ENCODE data around the gene DEDD.

DNA sequence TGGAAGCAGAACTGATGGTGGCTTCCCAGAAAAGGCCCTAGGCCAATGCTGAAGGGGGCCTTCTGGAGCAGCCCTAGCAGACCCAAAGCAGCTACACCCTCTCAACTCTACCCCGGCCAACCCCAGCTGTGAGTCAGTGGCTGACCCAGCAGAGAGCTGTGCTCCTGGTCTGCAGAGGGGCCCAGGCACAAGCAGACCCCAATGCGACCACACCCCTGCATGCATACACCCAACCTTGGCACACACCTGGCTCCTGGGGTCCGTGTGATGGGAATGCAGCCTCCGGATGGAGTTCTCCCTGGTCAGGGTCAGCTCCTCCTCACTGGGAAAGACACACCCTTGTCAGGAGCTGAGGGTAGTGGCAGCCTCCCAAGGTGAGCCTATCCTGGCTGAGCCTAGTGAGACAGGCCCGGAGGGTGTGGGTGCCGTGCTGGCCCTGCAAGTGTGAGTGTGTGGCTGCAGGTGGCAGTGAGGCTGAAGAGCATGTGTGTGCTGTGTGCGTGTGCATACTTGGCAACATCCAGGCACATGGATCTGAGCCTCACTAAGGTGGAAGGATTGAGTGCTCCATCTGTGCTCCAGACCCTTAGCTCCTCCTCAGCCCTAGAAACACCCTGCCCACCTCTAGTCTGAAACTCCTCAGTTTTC is 58.9 kb downstream of the DEDD start:
- no peak for TF ChIP-seq POLR2A (IDR thresholded peaks at IDR 0.05)
- TF ChIP-seq, protein P1, sequence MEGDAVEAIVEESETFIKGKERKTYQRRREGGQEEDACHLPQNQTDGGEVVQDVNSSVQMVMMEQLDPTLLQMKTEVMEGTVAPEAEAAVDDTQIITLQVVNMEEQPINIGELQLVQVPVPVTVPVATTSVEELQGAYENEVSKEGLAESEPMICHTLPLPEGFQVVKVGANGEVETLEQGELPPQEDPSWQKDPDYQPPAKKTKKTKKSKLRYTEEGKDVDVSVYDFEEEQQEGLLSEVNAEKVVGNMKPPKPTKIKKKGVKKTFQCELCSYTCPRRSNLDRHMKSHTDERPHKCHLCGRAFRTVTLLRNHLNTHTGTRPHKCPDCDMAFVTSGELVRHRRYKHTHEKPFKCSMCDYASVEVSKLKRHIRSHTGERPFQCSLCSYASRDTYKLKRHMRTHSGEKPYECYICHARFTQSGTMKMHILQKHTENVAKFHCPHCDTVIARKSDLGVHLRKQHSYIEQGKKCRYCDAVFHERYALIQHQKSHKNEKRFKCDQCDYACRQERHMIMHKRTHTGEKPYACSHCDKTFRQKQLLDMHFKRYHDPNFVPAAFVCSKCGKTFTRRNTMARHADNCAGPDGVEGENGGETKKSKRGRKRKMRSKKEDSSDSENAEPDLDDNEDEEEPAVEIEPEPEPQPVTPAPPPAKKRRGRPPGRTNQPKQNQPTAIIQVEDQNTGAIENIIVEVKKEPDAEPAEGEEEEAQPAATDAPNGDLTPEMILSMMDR (IDR thresholded peaks at IDR 0.05) = no peak

Data from heart left ventricle (tissue), 13 donors.